BJ (cell line): ENCODE data around the gene RBMS3. TPM values are rescaled to one million over a fixed set of nuclear protein-coding genes. Genes with fewer than 3 reads are reported as not detected.

Experiments
- CTCF ChIA-PET: fragments of 350-600 bp; formaldehyde crosslinking; extraction: SDS; loops from one replicate; lab custom pipeline; 2021; ENCODE audit warnings: antibody characterized with exemption, inconsistent platforms; lab: Yijun Ruan, JAX
- POLR2A ChIA-PET: fragments of 300-600 bp; sonication (Branson Sonifier 250); formaldehyde crosslinking; extraction: SDS; loops from one replicate; lab custom pipeline; 2021; ENCODE audit warnings: antibody characterized with exemption; lab: Charles Lee
- DNase-seq: peaks from one replicate; pipeline ENCODE4 v3.0.0-alpha.2; 2011; ENCODE audit warnings: low read depth
- H3K27me3 ChIP-seq: 2 replicates; pipeline ENCODE4 v1.6.0; 2011; ENCODE audit warnings: low read length; ENCODE audit not compliant: control insufficient read depth, insufficient read depth
- H3K36me3 ChIP-seq: 2 replicates; pipeline ENCODE4 v1.5.1; 2011; ENCODE audit warnings: low read length; ENCODE audit not compliant: control insufficient read depth, insufficient read depth
- H3K4me3 ChIP-seq: 2 replicates; pipeline ENCODE4 v1.5.1; 2011; ENCODE audit warnings: low read depth, mild to moderate bottlenecking, control low read depth, low read length
- CTCF ChIP-seq: IDR thresholded peaks from 2 replicates; pipeline ENCODE4 v1.5.1; 2011; ENCODE audit warnings: low read depth, mild to moderate bottlenecking, control low read depth, inconsistent platforms, low read length, moderate library complexity; ENCODE audit not compliant: insufficient read depth
- polyA plus RNA-seq: library from polyadenylated mRNA; depleted of rRNA; stranded (reverse); fragments of >200 nt; gene quantifications from 2 replicates; pipeline ENCODE4 v1.2.3, GENCODE V29; 2011

Gene RBMS3
- polyA plus RNA-seq, 1 experiment = 14.5 TPM

DNA sequence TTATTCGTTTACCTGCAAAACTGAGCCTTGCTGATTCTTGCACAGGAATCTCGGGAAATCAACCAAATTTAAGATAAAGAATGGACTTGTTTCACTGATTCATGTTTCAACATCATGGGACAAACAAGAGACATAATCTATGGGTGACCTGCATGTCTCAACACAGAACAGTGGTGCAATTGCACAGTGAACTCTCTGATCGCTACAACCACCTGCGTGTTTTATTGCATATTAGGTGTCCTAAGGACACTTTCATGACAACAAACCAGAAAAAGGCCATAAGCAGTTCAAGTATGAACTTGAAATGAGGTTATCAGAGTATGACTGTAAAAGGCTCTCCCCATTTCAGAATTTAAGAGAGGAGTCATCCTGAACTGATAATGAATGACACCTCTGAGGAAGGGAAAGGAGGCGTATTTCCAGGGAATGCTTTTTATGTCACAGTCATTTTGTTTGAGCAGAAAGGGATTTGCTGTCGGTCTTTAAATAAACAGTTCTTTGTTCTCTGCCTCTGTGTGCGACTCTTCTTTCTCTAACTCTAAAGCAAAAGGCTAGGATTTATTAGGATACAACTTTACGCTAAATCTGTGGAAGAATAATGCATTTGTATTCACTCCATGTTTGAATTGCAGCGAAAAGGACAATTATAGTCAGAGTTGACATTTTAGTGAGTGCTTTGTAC, 167.2 kb downstream of the RBMS3 start:
- CTCF ChIA-PET = no interaction called here
- Histone ChIP-seq H3K27me3 (no peaks in the 10 kb centered on the region), H3K36me3 (no peaks in the 10 kb centered on the region), H3K4me3 (no peak overlapping the region)
- no peak for DNase-seq
- no peak for TF ChIP-seq CTCF
- POLR2A ChIA-PET = no interaction called here

GRCh38 chr3:29451920-29452319, 171.0 kb downstream of the RBMS3 start:
- ChIA-PET POLR2A (no interaction called here), CTCF (interaction anchor here (0.8 kb wide), 1 partner anchor 312 kb away, joined by 3 read pairs; no protein-coding TSS in a partner anchor)
- no peak for DNase-seq
- no peaks in the 10 kb centered on the region for H3K36me3 ChIP-seq
- no peak for TF ChIP-seq CTCF
- no peak overlapping the region for H3K4me3 ChIP-seq
- H3K27me3 ChIP-seq = no peaks in the 10 kb centered on the region

DNA sequence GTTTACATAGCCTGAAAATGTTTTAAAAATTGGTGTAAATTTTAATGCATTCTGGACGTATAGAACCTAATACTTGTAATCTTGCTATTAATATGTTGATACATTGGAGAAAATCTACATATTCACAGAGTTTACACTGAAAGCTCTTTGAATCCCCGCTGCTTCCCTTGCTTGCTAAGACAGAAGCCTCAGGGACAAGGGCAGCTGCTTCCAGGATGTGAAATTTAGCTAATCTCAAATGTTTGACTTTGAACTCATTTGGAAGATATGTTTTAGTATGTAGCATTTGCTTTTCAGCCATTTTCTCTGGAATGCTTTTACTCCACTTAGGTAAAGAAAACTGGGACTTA, 172.0 kb downstream of the RBMS3 start:
- Histone ChIP-seq H3K27me3 (no peaks in the 10 kb centered on the region), H3K36me3 (no peaks in the 10 kb centered on the region), H3K4me3 (no peak overlapping the region)
- TF ChIP-seq CTCF = no peak
- CTCF ChIA-PET = interaction anchor here (0.8 to 1.5 kb wide), 3 partner anchors 9 to 313 kb away, joined by 3 to 4 read pairs (median 3); no protein-coding TSS in a partner anchor
- no peak for DNase-seq
- POLR2A ChIA-PET = no interaction called here

GRCh38 chr3:29453284-29454001, 172.6 kb downstream of the RBMS3 start:
- H3K4me3 ChIP-seq = no peak overlapping the region
- ChIA-PET POLR2A (no interaction called here), CTCF (interaction anchor here (1.0 to 1.5 kb wide), 2 partner anchors 10 to 14 kb away, joined by 3 to 4 read pairs; no protein-coding TSS in a partner anchor)
- H3K36me3 ChIP-seq = no peaks in the 10 kb centered on the region
- H3K27me3 ChIP-seq = no peaks in the 10 kb centered on the region
- TF ChIP-seq CTCF = no peak
- no peak for DNase-seq

DNA sequence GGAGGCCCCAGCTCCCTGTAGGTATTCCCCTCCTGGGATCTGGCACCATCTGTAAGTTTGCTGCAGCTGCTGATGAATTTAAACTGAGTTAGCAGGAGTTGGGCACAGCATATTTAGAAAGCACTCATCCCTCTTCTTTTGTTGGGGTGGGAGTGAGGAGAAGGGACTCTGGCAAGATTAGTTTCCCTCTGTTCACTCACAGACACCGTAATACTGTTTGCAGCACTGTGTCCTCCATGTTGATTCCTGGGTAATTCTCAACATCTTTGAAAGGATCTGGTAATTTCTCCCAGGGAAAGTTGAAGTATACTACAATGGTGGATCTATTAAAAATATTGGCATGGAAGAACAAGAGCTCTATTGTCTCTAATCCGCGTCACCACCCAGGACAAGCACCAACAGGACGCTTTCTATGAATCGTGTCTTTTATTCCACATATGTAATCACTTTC, 173.3 kb downstream of the RBMS3 start:
- ChIA-PET CTCF (interaction anchor here (1.0 to 1.5 kb wide), 2 partner anchors 11 to 15 kb away, joined by 3 to 4 read pairs; no protein-coding TSS in a partner anchor), POLR2A (no interaction called here)

More for the DNA sequence above, 173.3 kb downstream of the RBMS3 start:
- Histone ChIP-seq H3K36me3 (no peaks in the 10 kb centered on the region), H3K27me3 (no peaks in the 10 kb centered on the region), H3K4me3 (no peak overlapping the region)
- TF ChIP-seq CTCF = no peak
- DNase-seq = no peak
